NT2/D1 (cell line): ENCODE results near the gene NTM.
A peak's percentile ranks its signal among the peaks of the same experiment; 100 is the strongest.

Experiments used
- DNase-seq: peaks from one replicate; pipeline ENCODE4 v3.0.0-alpha.2; 2011; ENCODE audit warnings: low read depth, low spot score
- H3K27me3 ChIP-seq: 2 replicates; pipeline ENCODE4 v1.6.0; 2011; ENCODE audit warnings: mild to moderate bottlenecking; ENCODE audit not compliant: insufficient read length, insufficient read depth
- H3K36me3 ChIP-seq: 2 replicates; pipeline ENCODE4 v1.6.1; 2011; ENCODE audit warnings: mild to moderate bottlenecking, low read length, mixed read lengths; ENCODE audit not compliant: insufficient read depth, insufficient read length
- H3K4me1 ChIP-seq: 2 replicates; pipeline ENCODE4 v1.5.1; 2011; ENCODE audit not compliant: insufficient read depth, insufficient read length
- H3K4me3 ChIP-seq: 2 replicates; pipeline ENCODE4 v1.5.1; 2011; ENCODE audit warnings: low read depth; ENCODE audit not compliant: insufficient read length
- H3K9ac ChIP-seq: 2 replicates; pipeline ENCODE4 v1.6.0; 2011; ENCODE audit warnings: low read depth; ENCODE audit not compliant: insufficient read length
- H3K9me3 ChIP-seq: 2 replicates; pipeline ENCODE4 v1.5.1; 2011; ENCODE audit warnings: mild to moderate bottlenecking, low read length; ENCODE audit not compliant: insufficient read depth
- SUZ12 ChIP-seq: IDR thresholded peaks from 2 replicates; pipeline ENCODE4 v1.6.1; 2011; ENCODE audit not compliant: insufficient read length, insufficient read depth; ENCODE audit errors: extremely low read depth
- YY1 ChIP-seq: IDR thresholded peaks from 2 replicates; pipeline ENCODE4 v1.6.1; 2011; ENCODE audit not compliant: insufficient read length, insufficient read depth
- ZNF274 ChIP-seq: IDR thresholded peaks from 2 replicates; pipeline ENCODE4 v1.6.1; 2011; ENCODE audit warnings: mild to moderate bottlenecking, low read depth, low read length

The NTM gene

DNA sequence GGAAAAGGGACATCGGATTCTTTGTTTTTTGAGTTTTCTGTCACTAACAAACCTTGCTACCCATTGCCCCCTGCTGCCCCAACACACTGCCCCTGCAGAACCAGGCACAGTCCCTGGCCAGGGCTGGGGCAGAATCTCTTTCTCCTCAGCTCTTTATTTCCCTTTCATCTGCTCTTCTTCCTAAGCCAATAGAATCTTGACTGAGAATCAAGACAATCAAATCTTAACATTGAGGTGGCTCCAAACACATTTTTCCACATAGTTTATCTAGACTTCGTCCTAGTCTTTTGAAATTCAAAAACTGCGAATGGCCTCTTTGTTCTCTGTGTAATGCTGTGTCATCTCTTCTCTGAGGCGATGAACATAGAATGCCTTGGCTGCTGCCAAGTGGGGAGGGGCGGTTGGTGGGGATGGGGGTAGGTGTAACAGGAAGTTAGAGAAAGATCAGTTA lies 16.1 kb upstream of the NTM start:
- H3K4me3 ChIP-seq: no peak overlapping the region
- H3K4me1 ChIP-seq: no peaks in the 10 kb centered on the region
- TF ChIP-seq SUZ12 (no peak), ZNF274 (no peak), YY1 (no peak)
- no peak overlapping the region for H3K9ac ChIP-seq
- DNase-seq: no peak
- H3K9me3 ChIP-seq: no peaks in the 10 kb centered on the region
- no peaks in the 10 kb centered on the region for H3K36me3 ChIP-seq
- no peaks in the 10 kb centered on the region for H3K27me3 ChIP-seq

DNA sequence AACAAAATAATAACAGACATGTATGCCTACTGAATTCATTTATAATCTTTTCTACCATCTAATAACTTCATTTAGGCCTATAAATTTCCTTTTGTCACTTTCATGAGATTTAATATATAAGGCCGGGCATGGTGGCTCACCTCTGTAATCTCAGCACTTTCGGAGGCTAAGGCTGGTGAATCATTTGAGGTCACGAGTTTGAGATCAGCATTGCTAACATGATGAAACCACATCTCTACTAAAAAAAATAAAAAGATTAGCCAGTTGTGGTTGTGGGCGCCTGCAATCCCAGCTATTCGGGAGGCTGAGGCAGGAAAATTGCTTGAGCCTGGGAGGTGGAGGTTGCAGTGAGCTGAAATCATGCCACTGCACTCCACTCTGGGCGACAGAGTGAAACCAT lies 14.2 kb upstream of the NTM start:
- no peak for DNase-seq
- no peaks in the 10 kb centered on the region for H3K36me3 ChIP-seq

DNA sequence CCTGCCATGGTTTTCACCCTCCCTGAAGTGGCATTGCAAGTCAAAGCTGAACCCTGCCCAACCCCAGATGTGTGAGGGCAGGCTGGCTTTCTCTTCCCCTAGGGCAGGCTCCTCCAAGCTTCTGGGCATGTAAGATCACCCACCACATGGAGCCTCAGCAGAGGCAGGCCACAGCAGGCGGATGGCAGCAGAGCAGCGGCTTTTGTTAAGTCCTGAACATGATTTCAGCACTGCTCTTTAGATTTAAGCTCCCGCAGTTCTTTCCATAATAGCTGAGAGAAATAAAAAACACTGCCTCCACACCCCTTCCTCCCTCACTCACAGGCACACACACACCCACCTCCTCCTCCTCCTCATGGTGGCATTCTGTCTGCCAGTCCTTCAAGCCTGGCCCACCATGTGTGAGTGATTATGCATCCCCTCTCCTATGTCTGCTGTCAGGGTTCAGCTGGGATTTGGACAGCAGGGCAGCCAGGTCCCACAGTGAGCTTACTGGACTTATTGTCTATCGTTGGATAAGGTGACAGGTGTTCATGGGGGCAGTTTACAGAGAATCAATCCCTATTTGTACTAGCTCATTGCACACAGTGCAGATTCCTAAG lies 5.0 kb upstream of the NTM start:
- no peak for DNase-seq
- Histone ChIP-seq H3K27me3 (peaks cover 3% of the 10 kb centered on the region), H3K4me1 (no peaks in the 10 kb centered on the region), H3K36me3 (no peaks in the 10 kb centered on the region), H3K9me3 (no peaks in the 10 kb centered on the region), H3K9ac (no peak overlapping the region), H3K4me3 (no peak overlapping the region)
- no peak for TF ChIP-seq SUZ12
- no peak for TF ChIP-seq YY1
- no peak for TF ChIP-seq ZNF274

More for the DNA sequence above, 14.2 kb upstream of the NTM start:
- Histone ChIP-seq H3K4me1 (no peaks in the 10 kb centered on the region), H3K9ac (no peak overlapping the region), H3K4me3 (no peak overlapping the region), H3K9me3 (no peaks in the 10 kb centered on the region), H3K27me3 (no peaks in the 10 kb centered on the region)
- TF ChIP-seq YY1 (no peak), SUZ12 (no peak), ZNF274 (no peak)

DNA sequence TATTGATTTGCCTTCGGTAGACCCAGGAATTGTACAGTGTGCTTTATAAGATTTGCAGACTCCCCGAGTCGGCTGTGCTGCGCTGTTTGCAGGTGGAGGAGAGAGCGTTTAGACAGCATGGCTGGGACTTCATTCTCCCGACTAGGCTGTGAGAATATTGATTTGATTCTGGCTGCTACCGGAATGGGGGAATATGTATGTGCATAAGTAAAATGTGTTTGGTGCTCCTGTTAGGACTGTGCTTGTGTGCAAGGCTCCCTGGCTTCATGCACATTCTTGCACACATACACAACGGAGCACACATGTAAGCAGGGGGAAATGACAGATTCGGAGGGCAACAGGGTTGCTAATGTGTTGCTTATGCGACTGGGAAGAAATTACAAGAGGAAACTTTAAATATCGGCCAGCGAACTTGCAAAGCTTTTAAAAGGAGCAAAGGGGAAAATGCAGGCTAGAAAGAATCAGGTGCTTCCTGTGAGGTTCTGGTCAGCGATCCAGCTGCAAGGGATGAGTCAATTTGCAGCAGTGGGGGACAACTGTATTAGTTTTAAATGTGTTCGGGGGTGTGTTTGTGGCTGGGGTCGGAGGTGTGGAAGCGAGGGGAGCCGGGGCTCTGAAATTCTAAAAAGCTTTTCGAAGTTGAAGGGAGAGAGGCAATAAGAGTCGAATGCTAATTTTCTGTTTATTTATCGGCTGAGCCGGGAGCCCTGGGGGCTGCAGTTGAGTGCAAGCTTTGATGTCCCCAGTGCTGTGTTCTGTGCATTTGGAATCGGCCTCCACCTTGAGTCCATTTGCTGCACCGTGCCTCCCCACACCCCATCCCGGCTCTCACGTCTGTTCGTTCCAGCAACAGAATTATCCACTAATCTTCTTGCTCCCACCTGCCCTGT lies 731 bp downstream of the NTM start:
- Histone ChIP-seq H3K27me3 (peaks cover 4% of the 10 kb centered on the region), H3K9me3 (no peaks in the 10 kb centered on the region), H3K4me3 (peak overlapping the region; percentile 24), H3K36me3 (no peaks in the 10 kb centered on the region), H3K4me1 (peaks cover 11% of the 10 kb centered on the region), H3K9ac (no peak overlapping the region)
- no peak for DNase-seq
- no peak for TF ChIP-seq SUZ12
- no peak for TF ChIP-seq ZNF274
- no peak for TF ChIP-seq YY1

DNA sequence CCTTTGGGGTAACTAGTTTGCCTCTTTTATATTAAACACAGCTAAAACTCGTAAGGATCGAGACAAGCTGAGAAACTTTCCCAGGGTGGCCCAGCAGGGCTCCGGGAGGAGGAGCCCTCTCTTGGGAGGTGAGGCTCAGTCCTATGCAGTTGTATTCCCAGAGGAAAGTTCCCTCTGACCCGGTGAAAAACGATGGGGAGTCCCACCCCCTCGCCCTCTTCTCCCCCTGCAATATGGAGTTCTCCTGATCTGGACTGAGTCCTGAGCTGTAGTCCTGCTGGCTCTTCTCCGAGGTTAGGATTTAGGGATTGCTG lies 1.3 kb downstream of the NTM start:
- DNase-seq: no peak
- peaks cover 4% of the 10 kb centered on the region for H3K27me3 ChIP-seq
- H3K9ac ChIP-seq: no peak overlapping the region
- no peaks in the 10 kb centered on the region for H3K9me3 ChIP-seq
- H3K36me3 ChIP-seq: no peaks in the 10 kb centered on the region
- H3K4me1 ChIP-seq: peaks cover 11% of the 10 kb centered on the region
- peak overlapping the region; percentile 24 for H3K4me3 ChIP-seq
- TF ChIP-seq YY1 (no peak), SUZ12 (no peak), ZNF274 (no peak)

- peaks cover 11% of the 10 kb centered on the region for H3K4me1 ChIP-seq
Observed at GRCh38 chr11:131372234-131372962, 2.0 kb downstream of the NTM start.

GRCh38 chr11:131373095-131373725 lies 2.8 kb downstream of the NTM start:
- peak; percentile 20 for DNase-seq
- H3K9ac ChIP-seq: no peak overlapping the region
- H3K4me3 ChIP-seq: no peak overlapping the region
- H3K9me3 ChIP-seq: no peaks in the 10 kb centered on the region
- peaks cover 4% of the 10 kb centered on the region for H3K27me3 ChIP-seq
- no peaks in the 10 kb centered on the region for H3K36me3 ChIP-seq
- TF ChIP-seq SUZ12 (no peak), ZNF274 (no peak), YY1 (no peak)
- H3K4me1 ChIP-seq: peaks cover 11% of the 10 kb centered on the region

More at GRCh38 chr11:131372234-131372962, 2.0 kb downstream of the NTM start:
- no peaks in the 10 kb centered on the region for H3K36me3 ChIP-seq
- no peak overlapping the region for H3K9ac ChIP-seq
- TF ChIP-seq YY1 (no peak), SUZ12 (no peak), ZNF274 (no peak)
- peak; percentile 22 for DNase-seq
- H3K9me3 ChIP-seq: no peaks in the 10 kb centered on the region
- peaks cover 4% of the 10 kb centered on the region for H3K27me3 ChIP-seq
- H3K4me3 ChIP-seq: no peak overlapping the region
